Nephron (organoid): ENCODE results near the gene RXRA.
A peak's percentile ranks its signal among the peaks of the same experiment; 100 is the strongest.

Experiments used
- H3K27ac Mint-ChIP-seq, 3 experiments: 2 replicates each; pipeline ENCODE4 v1.8.0; 2020; ENCODE audit warnings: mixed read lengths in 3 of 3, mild to moderate bottlenecking in 2 of 3, moderate library complexity in 1 of 3
- H3K27me3 Mint-ChIP-seq: 2 replicates; pipeline ENCODE4 v1.8.0; 2021; ENCODE audit warnings: low read depth, mild to moderate bottlenecking, moderate library complexity, mixed read lengths
- H3K36me3 Mint-ChIP-seq: 2 replicates; pipeline ENCODE4 v1.8.0; 2020; ENCODE audit warnings: low read depth, mixed read lengths
- H3K4me1 Mint-ChIP-seq: 2 replicates; pipeline ENCODE4 v1.8.0; 2020; ENCODE audit warnings: mixed read lengths
- H3K4me3 Mint-ChIP-seq, 3 experiments: 2 replicates each; pipeline ENCODE4 v1.8.0; 2020; ENCODE audit warnings: mild to moderate bottlenecking in 3 of 3, mixed read lengths in 3 of 3, moderate library complexity in 2 of 3
- H3K9me3 Mint-ChIP-seq: 2 replicates; pipeline ENCODE4 v1.8.0; 2020; ENCODE audit warnings: mixed read lengths
- TF ChIP-seq, protein P1 (sequence below), 3 experiments: fragments of 200-600 bp; sonication (generic); IDR thresholded peaks; one replicate each; pipeline ENCODE4 v1.5.0; 2021; ENCODE audit warnings: antibody characterized with exemption in 3 of 3; ENCODE audit not compliant: unreplicated experiment in 3 of 3

The RXRA gene

GRCh38 chr9:134410071-134410834, 84.0 kb downstream of the RXRA start:
- no peaks in the 10 kb centered on the region for H3K9me3 Mint-ChIP-seq
- H3K36me3 Mint-ChIP-seq: peaks cover 5% of the 10 kb centered on the region
- TF ChIP-seq, protein P1, sequence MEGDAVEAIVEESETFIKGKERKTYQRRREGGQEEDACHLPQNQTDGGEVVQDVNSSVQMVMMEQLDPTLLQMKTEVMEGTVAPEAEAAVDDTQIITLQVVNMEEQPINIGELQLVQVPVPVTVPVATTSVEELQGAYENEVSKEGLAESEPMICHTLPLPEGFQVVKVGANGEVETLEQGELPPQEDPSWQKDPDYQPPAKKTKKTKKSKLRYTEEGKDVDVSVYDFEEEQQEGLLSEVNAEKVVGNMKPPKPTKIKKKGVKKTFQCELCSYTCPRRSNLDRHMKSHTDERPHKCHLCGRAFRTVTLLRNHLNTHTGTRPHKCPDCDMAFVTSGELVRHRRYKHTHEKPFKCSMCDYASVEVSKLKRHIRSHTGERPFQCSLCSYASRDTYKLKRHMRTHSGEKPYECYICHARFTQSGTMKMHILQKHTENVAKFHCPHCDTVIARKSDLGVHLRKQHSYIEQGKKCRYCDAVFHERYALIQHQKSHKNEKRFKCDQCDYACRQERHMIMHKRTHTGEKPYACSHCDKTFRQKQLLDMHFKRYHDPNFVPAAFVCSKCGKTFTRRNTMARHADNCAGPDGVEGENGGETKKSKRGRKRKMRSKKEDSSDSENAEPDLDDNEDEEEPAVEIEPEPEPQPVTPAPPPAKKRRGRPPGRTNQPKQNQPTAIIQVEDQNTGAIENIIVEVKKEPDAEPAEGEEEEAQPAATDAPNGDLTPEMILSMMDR (IDR thresholded peaks at IDR 0.05; ENCODE audit: unreplicated experiment in 3 of 3): no peak
- peak overlapping the region; percentile 15 to 72 (median 38) for H3K27ac Mint-ChIP-seq
- H3K4me1 Mint-ChIP-seq: peaks cover 37% of the 10 kb centered on the region
- peak overlapping the region in 1 of 3 experiments; percentile 44 for H3K4me3 Mint-ChIP-seq
- peaks cover 3% of the 10 kb centered on the region for H3K27me3 Mint-ChIP-seq

DNA sequence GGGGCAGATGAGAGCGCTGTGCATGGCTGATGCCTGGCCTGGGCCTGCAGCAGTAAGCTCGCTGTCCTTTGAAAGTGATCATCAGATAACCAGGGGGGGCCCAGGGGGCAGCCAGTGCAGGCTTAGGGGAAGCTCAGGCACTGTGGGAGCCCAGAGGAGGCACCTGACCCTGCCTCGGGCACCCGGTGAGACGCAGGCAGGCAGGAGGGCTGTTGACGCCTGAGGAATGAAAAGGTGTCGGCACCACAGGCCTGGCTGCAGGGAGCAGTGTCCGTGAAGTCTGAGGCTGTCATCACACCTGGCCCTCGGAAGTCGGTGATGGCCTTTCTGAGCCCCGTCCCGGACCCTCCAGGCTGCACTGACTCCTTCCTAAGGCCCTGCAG, 84.6 kb downstream of the RXRA start:
- TF ChIP-seq, protein P1 (IDR thresholded peaks at IDR 0.05; ENCODE audit: unreplicated experiment in 3 of 3): no peak
- Mint-ChIP-seq H3K4me3 (no peak overlapping the region), H3K4me1 (peaks cover 35% of the 10 kb centered on the region), H3K27ac (no peak overlapping the region), H3K27me3 (peaks cover 7% of the 10 kb centered on the region), H3K9me3 (no peaks in the 10 kb centered on the region), H3K36me3 (peaks cover 5% of the 10 kb centered on the region)

DNA sequence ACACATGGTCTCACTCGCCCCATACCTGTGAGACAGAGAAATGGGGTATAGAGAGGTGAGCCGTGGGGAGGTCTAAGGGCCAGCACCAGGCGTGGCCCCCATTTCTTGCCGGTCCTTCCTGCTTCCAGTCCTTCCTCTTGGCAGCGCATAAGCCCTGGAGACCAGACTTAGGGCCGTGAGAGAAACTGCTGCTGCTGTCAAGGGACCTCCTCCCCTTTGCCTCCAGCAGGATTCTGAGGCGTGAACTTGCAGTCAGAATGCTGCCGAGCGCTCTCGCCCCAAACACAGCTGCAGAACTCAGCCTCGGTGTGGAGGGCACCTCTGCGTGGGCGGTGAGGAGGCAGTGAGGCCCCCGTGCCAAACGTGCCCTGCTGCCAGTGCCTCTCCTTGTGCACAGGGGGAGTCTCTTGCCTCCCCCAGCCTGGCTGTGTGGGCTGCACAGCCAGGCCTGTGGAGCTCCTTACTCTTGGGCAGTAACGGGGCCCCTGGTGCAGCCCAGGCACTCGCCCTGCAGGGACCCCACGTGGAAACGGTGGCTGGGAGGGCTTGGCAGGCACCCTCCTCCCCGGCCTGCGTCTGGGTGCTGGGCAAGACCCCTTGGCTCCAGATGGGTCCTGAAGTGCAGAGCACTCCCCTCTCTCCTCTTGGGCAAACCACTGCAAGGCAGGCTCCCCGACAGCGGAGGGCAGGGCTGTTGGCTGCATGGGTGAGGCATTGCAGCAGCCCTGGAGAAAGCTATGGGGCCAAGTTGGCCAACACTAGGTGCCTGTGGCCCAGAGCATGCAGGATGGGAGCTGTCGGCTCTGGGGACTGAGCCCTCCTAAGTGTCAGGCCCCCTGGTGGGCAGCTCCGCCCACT, 85.4 kb downstream of the RXRA start:
- TF ChIP-seq, protein P1 (IDR thresholded peaks at IDR 0.05; ENCODE audit: unreplicated experiment in 3 of 3): no peak
- peak overlapping the region in 1 of 3 experiments; percentile 65 for H3K27ac Mint-ChIP-seq
- H3K9me3 Mint-ChIP-seq: no peaks in the 10 kb centered on the region
- peaks cover 11% of the 10 kb centered on the region for H3K27me3 Mint-ChIP-seq
- peaks cover 30% of the 10 kb centered on the region for H3K4me1 Mint-ChIP-seq
- H3K4me3 Mint-ChIP-seq: no peak overlapping the region
- peaks cover 5% of the 10 kb centered on the region for H3K36me3 Mint-ChIP-seq

DNA sequence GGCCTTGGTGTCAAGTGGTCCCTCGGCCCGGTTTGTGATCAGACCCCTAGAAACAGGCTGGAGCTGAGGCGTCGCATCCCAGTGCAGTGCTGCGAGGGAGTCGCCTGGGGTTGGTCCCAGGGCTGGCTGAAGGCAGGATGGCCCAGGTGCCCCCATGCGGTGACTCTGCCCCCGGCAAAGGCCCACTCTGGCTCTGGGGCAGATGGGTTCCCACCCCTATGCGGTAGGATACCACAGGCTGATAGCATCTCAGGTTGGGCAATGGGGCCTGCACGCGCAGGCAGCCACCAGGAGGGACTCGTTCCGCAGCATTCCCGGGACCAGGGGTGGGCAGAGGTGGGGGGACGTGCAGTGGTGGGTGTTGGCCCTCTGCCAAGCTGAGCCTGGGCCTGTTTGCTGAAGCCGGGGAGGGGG, 86.0 kb downstream of the RXRA start:
- Mint-ChIP-seq H3K27me3 (peaks cover 11% of the 10 kb centered on the region), H3K27ac (no peak overlapping the region), H3K9me3 (no peaks in the 10 kb centered on the region), H3K36me3 (peaks cover 5% of the 10 kb centered on the region), H3K4me3 (no peak overlapping the region), H3K4me1 (peaks cover 24% of the 10 kb centered on the region)
- TF ChIP-seq, protein P1 (IDR thresholded peaks at IDR 0.05; ENCODE audit: unreplicated experiment in 3 of 3): no peak

DNA sequence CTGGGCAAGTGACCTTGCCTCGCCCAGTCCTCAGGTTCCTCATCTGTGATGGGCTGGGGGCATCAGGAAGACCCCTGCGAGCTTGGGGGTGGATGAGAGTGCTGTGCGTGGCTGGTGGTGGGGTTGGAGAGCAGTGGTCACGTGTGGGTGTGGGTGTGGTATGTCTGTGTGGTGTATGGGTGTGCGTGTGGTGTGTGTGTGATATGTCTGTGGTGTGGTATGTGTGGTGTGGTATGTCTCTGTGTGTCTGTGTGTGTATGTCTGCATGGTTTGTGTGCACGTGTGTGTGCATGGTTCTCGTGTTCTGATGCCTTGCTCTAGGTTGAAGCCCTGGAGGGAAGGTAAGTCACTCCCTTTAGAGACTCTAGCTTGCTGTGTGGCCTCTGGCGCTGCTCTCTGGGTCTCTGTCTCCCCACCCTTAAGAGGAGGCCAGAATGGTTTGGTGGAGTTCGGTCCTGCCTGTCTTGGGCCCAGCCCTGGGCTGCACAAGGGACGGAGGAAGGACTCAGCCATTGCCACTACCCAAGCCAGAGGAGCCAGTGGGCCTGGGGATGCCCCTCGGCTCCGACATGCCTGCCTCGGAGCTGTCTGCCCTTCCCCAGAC, 87.0 kb downstream of the RXRA start:
- peaks cover 5% of the 10 kb centered on the region for H3K36me3 Mint-ChIP-seq
- TF ChIP-seq, protein P1 (IDR thresholded peaks at IDR 0.05; ENCODE audit: unreplicated experiment in 3 of 3): no peak
- no peaks in the 10 kb centered on the region for H3K9me3 Mint-ChIP-seq
- H3K27me3 Mint-ChIP-seq: peaks cover 11% of the 10 kb centered on the region
- peak overlapping the region; percentile 40 to 66 (median 60) for H3K27ac Mint-ChIP-seq
- H3K4me3 Mint-ChIP-seq: peak overlapping the region in 1 of 3 experiments; percentile 28
- H3K4me1 Mint-ChIP-seq: peaks cover 24% of the 10 kb centered on the region
